ENCODE data around the gene ADAMTSL3.

GRCh38 chr15:83708328-83708727 lies 54.4 kb downstream of the ADAMTSL3 start:
- TF ChIP-seq, protein P1, sequence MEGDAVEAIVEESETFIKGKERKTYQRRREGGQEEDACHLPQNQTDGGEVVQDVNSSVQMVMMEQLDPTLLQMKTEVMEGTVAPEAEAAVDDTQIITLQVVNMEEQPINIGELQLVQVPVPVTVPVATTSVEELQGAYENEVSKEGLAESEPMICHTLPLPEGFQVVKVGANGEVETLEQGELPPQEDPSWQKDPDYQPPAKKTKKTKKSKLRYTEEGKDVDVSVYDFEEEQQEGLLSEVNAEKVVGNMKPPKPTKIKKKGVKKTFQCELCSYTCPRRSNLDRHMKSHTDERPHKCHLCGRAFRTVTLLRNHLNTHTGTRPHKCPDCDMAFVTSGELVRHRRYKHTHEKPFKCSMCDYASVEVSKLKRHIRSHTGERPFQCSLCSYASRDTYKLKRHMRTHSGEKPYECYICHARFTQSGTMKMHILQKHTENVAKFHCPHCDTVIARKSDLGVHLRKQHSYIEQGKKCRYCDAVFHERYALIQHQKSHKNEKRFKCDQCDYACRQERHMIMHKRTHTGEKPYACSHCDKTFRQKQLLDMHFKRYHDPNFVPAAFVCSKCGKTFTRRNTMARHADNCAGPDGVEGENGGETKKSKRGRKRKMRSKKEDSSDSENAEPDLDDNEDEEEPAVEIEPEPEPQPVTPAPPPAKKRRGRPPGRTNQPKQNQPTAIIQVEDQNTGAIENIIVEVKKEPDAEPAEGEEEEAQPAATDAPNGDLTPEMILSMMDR (IDR thresholded peaks at IDR 0.05; ENCODE audit: low read depth, low read length, poor library complexity, severe bottlenecking), result no peak
- TF ChIP-seq EZH2phosphoT487 (IDR thresholded peaks at IDR 0.05; ENCODE audit: borderline replicate concordance, low read length), result no peak
